Epidermal melanocyte (primary cell): ENCODE measurements around the gene TM2D1.
"Not testable (repeated sequence)": the region's sequence is repeated elsewhere in the genome, so short reads cannot be mapped to it uniquely, and the experiment has no call there.

Experiments
- DNase-seq: peaks from one replicate; pipeline ENCODE4 v3.0.0; 2011; ENCODE audit warnings: low spot score; ENCODE audit not compliant: insufficient read length

TM2D1 gene

GRCh38 chr1:61724813-61725694 is at the start of gene TM2D1:
Gene TM2D1, minus strand, starts transcription at chr1:61725141. Its CDS starts 21 bp downstream, at chr1:61725120.
- DNase-seq: peak; percentile 95

- no peak for DNase-seq
Observed at GRCh38 chr1:61770131-61770530, 45.2 kb upstream of the TM2D1 start.

DNA sequence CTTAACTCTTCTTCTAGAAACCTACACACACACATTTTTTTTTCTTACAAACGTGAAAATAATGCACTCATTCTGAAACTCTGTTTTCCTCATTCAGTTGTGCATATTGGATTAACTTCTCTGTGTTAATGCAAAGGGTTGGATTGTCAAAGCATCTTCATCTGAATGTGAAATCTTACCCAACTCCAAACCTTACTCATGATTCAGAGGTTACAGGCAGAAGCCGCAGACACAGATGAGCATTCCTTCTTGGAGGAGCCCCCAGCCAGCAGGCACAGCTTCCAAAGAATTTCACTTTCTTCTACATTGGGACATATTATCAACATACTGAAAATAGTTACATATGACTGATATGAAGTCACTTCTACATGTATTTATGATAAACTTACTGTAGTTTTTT is 33.0 kb upstream of the TM2D1 start:
- no peak for DNase-seq

DNA sequence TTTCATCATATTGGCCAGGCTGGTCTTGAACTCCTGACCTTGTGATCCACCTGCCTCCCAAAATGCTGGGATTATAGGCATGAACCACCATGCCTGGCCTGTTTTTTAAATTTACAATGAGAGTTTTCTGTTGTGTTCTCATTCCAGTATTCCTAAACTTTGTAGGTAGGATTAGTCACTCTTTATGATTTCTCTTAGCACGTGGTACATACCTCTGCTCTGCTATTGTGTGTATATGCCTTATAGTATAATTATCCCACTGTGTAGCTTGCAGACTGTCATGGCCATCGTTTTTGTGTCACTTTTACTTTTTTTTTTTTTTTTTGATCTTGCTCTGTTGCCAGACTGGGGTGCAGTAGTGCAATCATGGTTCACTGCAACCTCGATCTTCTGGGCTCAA is 31.8 kb upstream of the TM2D1 start:
- DNase-seq: no peak

DNA sequence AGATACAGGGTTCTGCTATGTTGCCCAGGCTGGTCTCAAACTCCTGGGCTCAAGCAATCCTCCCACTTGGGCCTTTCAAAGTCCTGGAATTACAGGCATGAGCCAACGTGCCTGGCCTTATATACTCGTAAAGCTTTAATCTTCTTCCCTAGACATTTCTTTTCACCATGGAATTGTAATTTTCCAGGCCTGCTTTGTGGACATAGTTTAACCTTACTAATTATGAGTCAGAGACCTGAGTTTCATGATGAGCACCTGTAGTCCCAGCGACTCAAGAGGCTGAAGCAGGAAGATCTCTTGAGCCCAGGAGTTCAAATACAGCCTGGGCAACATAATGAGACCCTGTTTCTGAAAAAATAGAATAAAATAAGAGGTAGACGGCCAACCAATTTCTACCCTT is 29.6 kb upstream of the TM2D1 start:
- DNase-seq: no peak

DNA sequence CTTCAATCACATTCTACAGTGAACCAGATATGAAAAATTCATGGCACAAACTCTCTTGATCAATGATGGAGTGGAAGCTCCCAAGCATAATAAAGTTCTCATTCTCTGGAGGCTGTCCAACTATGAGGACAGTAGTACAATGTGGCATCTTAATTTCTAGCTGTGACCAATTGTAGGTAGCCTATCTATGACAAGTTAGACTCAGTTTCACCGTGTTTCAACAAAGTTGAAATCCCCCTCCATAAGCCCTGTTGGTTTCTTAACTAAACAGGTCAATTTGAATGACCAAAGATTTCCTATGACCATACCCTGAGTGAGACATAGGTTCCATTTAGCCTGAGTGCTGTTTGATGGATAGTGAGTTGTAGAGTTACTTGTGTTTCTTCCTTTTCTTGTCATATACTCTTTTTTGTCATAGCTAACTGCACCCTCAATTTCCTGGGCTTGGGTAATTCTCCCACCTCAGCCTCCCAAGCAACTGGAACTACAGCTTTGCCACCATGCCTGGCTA is 29.1 kb upstream of the TM2D1 start:
- no peak for DNase-seq

DNA sequence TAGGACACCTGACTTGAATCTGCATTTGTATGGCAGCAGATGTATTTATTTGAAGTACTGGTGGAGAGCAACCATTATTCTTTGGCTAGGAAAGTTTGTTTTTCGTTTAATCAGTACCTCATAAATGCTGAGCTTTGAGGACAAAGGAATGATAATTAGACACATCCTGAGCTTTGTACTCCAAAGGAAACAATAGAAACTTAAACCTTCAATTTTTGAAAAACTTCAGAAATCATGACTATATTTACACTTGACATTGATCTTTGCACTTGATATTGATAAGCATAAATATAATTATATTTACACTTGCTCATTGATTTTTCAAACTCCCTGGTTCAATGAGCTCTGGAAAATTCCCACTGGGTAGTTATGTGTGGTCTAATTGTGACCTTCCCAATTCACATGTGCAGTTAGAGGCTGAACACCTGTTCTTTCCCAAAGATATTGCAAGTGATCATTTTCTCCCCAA is 28.0 kb upstream of the TM2D1 start:
- no peak for DNase-seq

GRCh38 chr1:61749574-61749973 is 24.6 kb upstream of the TM2D1 start:
- no peak for DNase-seq

- no peak for DNase-seq
Observed at GRCh38 chr1:61748566-61748965, 23.6 kb upstream of the TM2D1 start.

GRCh38 chr1:61746813-61747212 is 21.9 kb upstream of the TM2D1 start:
- DNase-seq: no peak

DNA sequence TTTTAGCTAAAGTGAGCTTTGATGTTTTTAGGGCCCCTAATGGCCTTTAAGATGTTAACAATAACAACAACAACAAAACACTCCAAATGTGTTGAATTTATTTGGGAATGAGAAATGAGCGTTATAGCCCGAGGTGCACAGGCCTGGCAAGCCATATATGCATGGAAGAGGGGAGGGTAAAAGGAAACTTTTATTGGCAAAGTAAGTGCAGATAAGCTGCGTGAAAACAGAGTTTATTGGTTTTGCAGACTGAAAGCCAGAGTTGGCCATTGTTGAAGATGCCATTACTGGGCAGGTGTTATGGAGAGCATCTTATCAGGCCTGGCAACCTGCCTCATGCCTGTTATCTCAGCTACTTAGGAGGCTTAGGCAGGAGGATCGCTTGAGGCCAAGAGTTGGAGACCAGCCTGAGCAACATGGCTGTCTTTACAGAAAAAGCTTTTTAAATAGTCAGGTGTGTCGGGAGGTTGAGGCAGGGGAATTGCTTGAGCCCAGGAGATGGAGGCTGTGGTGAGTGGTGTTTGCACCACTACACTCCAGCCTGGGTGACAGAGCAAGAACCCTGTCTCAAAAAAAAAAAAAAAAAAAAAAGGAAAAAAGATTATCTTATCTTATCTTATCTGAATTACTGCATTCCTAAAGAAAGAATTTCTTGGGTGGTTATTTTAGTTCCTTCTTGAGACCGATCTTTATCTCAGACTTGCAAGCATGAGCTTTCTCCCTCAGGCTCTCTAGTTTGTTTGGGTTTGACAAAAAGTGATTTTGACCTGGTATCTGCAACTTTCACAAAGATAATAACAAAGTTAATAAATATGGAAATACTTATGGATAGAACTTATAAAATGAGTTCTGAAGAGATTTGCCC is 19.0 kb upstream of the TM2D1 start:
- no peak for DNase-seq

GRCh38 chr1:61743431-61743705 is 18.4 kb upstream of the TM2D1 start:
- no peak for DNase-seq

- peak; percentile 46 for DNase-seq
Observed at GRCh38 chr1:61742620-61743430, 17.9 kb upstream of the TM2D1 start.

DNA sequence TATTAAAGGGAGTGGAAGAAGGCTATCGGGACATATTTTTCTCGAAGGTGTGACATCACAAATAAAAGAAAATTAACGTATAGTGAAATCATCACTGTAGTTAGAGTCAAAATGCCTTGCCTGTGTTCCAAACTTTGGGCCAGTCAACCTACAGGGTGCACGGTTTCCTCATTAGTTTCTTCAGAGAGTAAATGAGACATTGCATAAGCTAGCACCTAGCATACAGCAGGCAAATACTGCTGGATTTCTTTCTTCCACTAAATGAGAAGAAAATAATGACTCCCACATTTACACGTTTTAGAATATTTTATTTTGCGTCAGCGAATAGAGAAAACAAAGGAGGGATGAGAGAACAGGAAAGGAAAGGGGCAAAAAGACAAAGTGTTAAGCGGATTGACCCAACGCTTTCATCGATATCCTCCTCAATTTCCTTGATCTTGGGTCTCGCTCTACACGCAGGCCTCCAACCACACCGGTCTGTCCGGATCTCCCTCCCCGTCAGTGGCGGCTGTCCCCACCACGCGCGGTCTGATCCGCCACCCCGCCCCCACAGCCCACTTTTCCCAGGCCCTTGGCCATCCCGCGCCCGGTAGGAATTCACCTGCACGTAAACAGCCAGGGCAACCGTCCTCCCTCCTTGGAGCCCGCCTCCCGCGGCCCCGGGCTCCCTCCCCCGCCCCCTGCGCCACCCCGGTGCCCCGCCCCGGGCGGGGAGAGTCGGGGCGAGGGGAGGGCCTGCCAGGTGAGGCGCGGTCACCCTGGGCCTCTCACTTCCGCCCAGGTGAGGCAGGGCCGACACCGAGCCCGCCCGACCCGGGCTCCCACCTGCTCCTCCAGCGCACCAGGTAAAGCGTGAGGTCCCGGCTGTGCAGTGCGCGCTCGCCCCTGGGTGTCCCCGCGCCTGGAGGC is 17.0 kb upstream of the TM2D1 start, which contains the start of gene PATJ:
PATJ (plus strand) TSS at position 770 of the 909 bp plus-strand sequence. CDS start 20,413 bp downstream, outside the sequence.
- DNase-seq: no peak

DNA sequence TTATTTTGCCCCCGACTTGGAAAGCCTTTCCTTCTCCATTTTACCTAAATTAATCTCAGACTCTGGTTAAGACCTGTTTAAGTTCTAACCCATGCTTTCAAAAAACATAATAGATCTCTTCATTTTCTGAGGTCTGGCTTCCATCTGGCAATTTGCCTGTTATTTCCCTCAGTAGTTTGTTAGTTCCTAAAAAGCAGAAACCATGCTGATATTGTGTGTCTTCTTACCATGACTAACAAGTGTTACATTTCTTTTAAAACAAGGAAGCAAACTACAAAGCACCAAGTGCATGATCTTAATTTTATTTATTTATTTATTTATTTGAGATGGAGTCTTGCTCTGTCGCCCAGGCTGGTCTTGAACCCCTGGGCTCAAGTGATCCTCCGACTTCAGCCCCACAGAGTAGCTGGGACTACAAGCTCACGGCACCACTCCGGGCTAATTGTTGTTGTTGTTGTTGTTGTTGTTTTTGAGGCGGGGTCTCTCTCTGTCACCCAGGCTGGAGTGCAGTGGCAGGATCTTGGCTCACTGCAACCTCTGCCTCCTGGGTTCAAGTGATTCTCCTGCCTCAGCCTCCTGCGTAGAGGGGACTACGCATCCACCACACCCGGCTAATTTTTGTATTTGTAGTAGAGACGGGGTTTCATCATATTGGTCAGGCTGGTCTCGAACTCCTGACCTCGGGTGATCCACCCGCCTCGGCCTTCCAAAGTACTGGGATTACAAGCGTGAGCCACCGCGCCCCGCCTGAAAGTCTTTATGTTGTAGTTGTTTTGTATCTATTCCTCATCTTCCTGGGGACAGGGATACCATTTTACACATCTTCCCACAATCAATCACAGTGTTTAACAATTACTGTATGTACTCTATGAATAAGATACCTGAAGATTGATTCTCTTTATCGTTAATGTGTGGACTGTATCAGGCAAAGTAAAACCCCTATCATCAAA is 16.1 kb upstream of the TM2D1 start:
- DNase-seq: no peak

DNA sequence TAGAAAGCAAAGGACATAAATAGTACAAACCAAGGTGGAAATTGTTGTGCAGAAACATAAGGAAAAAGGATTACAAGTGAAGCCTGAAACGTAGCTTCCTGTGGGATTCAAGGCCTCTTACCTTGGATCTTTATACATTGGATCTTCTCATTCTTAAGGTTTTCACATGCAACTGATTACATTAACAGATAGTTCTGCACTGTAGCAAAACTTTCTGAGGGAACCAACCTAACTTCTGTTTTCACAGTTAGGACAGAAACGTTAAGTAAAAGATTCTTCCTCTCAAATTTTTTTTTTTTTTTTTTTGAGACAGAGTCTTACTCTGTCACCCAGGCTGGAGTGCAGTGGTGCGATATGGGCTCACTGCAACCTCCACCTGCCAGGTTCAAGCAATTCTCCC is 7.8 kb upstream of the TM2D1 start:
- no peak for DNase-seq

- DNase-seq: not testable (repeated sequence)
Observed at GRCh38 chr1:61730679-61731078, 5.7 kb upstream of the TM2D1 start.

DNA sequence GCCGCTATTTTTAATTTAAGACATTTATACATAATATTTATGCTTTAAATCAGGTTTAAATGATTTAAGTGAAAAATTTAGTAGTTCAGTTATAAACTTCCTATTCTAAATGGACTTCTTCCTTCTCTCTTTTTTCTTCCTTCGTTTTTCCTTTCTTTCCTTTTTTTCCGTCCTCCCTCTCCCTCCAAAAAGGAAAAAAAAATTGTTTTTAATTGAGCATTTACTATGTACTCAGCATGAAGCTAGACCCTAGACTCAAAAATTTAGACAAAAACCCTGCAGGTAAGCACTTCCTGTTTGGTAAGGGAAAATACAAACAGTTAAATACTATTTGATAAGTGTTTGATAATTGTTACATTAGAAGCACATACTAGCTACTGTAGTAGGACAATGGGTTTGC is 2.6 kb upstream of the TM2D1 start:
- DNase-seq: no peak

DNA sequence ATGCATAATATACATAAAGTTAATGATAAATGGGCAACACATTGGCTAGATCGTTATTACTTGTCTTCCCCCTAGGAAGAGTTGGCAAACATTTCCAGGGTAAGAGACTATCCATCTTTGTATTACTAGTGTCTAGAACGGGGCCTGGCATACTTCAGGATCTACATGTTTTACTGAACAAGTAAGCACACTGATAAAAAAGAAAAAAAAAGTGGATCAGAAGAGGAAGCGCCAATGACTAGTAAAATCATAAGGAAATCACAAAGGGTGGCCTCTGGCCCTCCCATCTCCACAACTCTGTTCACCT is 482 bp downstream of the TM2D1 start:
- DNase-seq: no peak
